ENCODE results near the gene RASGRF2. TPM values are rescaled to one million over a fixed set of nuclear protein-coding genes. Genes with fewer than 3 reads are reported as not detected.

The RASGRF2 gene
- total RNA-seq, 1 experiment from 2014 or later: 9.1 TPM

GRCh38 chr5:80919678-80920196 is 40.4 kb upstream of the RASGRF2 start:
- ChIA-PET CTCF (interaction anchor here (0.7 kb wide), 1 partner anchor 43 kb away, joined by 3 read pairs; no protein-coding TSS in a partner anchor), POLR2A (ENCODE audit: low non-redundant PET) (interaction anchor here (0.6 kb wide), 1 partner anchor 195 kb away, joined by 20 read pairs; no protein-coding TSS in a partner anchor)
- Histone ChIP-seq H3K9me3 (ENCODE audit: low read depth, low read length, poor library complexity, severe bottlenecking) (no peaks in the 10 kb centered on the region), H3K27me3 (replicated peaks; ENCODE audit: insufficient read depth, low read depth, low read length, poor library complexity) (no peaks in the 10 kb centered on the region), H3K27ac (ENCODE audit: low read depth, low read length, poor library complexity, severe bottlenecking) (no peak overlapping the region), H3K4me1 (ENCODE audit: insufficient read depth, low read length, poor library complexity, severe bottlenecking) (peaks cover 5% of the 10 kb centered on the region), H3K4me3 (ENCODE audit: low read depth, low read length, poor library complexity, severe bottlenecking) (no peak overlapping the region), H3K36me3 (ENCODE audit: insufficient read depth, low read length, poor library complexity, severe bottlenecking) (no peaks in the 10 kb centered on the region)
- TF ChIP-seq CTCF (conservative IDR thresholded peaks at IDR 0.05; ENCODE audit: low read depth, low read length): no peak
- TF ChIP-seq EZH2 (IDR thresholded peaks at IDR 0.05; ENCODE audit: borderline replicate concordance, low read depth, low read length, poor library complexity, severe bottlenecking): no peak
- DNase-seq (ENCODE audit: low spot score): no peak
- no TSS peak for BruUV-seq (replicated peaks)
- intact Hi-C loops (cut with micrococcal nuclease; ENCODE audit: unreplicated experiment): no loop called here

GRCh38 chr5:80920333-80920732 is 39.8 kb upstream of the RASGRF2 start:
- peaks cover 5% of the 10 kb centered on the region for H3K4me1 ChIP-seq (ENCODE audit: insufficient read depth, low read length, poor library complexity, severe bottlenecking)
- no peaks in the 10 kb centered on the region for H3K36me3 ChIP-seq (ENCODE audit: insufficient read depth, low read length, poor library complexity, severe bottlenecking)
- CTCF ChIA-PET: no interaction called here
- no TSS peak for BruUV-seq (replicated peaks)
- H3K27me3 ChIP-seq (replicated peaks; ENCODE audit: insufficient read depth, low read depth, low read length, poor library complexity): no peaks in the 10 kb centered on the region
- POLR2A ChIA-PET (ENCODE audit: low non-redundant PET): interaction anchor here (0.6 kb wide), 1 partner anchor 196 kb away, joined by 20 read pairs; no protein-coding TSS in a partner anchor
- intact Hi-C loops (cut with micrococcal nuclease; ENCODE audit: unreplicated experiment): no loop called here
- H3K9me3 ChIP-seq (ENCODE audit: low read depth, low read length, poor library complexity, severe bottlenecking): no peaks in the 10 kb centered on the region
- no peak overlapping the region for H3K27ac ChIP-seq (ENCODE audit: low read depth, low read length, poor library complexity, severe bottlenecking)
- TF ChIP-seq CTCF (conservative IDR thresholded peaks at IDR 0.05; ENCODE audit: low read depth, low read length): no peak
- TF ChIP-seq EZH2 (IDR thresholded peaks at IDR 0.05; ENCODE audit: borderline replicate concordance, low read depth, low read length, poor library complexity, severe bottlenecking): no peak
- DNase-seq (ENCODE audit: low spot score): no peak
- no peak overlapping the region for H3K4me3 ChIP-seq (ENCODE audit: low read depth, low read length, poor library complexity, severe bottlenecking)

GRCh38 chr5:80921026-80921425 is 39.1 kb upstream of the RASGRF2 start:
- ChIA-PET POLR2A (ENCODE audit: low non-redundant PET) (no interaction called here), CTCF (no interaction called here)
- intact Hi-C loops (cut with micrococcal nuclease; ENCODE audit: unreplicated experiment): no loop called here
- H3K27ac ChIP-seq (ENCODE audit: low read depth, low read length, poor library complexity, severe bottlenecking): no peak overlapping the region
- DNase-seq (ENCODE audit: low spot score): no peak
- TF ChIP-seq CTCF (conservative IDR thresholded peaks at IDR 0.05; ENCODE audit: low read depth, low read length): no peak
- TF ChIP-seq EZH2 (IDR thresholded peaks at IDR 0.05; ENCODE audit: borderline replicate concordance, low read depth, low read length, poor library complexity, severe bottlenecking): no peak
- no peaks in the 10 kb centered on the region for H3K9me3 ChIP-seq (ENCODE audit: low read depth, low read length, poor library complexity, severe bottlenecking)
- H3K4me3 ChIP-seq (ENCODE audit: low read depth, low read length, poor library complexity, severe bottlenecking): no peak overlapping the region
- no TSS peak for BruUV-seq (replicated peaks)
- H3K4me1 ChIP-seq (ENCODE audit: insufficient read depth, low read length, poor library complexity, severe bottlenecking): peaks cover 5% of the 10 kb centered on the region
- no peaks in the 10 kb centered on the region for H3K36me3 ChIP-seq (ENCODE audit: insufficient read depth, low read length, poor library complexity, severe bottlenecking)
- H3K27me3 ChIP-seq (replicated peaks; ENCODE audit: insufficient read depth, low read depth, low read length, poor library complexity): no peaks in the 10 kb centered on the region

All from A673 (cell line).